Cardiac muscle cell (in vitro differentiated cells and primary cell): ENCODE measurements around the gene TRAF1. TPM values are rescaled to one million over a fixed set of nuclear protein-coding genes. Genes with fewer than 3 reads are reported as not detected.

Experiments used
- DNase-seq, 2 donors: peaks; one replicate each; pipeline versions ENCODE4 v3.0.0 to v3.0.0-alpha.2; 2010 to 2017; ENCODE audit warnings: low read depth in 1 of 2, low spot score in 1 of 2
- H3K27ac ChIP-seq: fragments of 200-600 bp; sonication (generic); 2 replicates; pipeline ENCODE4 v1.5.1; 2016
- H3K27me3 ChIP-seq: fragments of 200-600 bp; sonication (generic); 2 replicates; pipeline ENCODE4 v1.6.0; 2016; ENCODE audit warnings: control low read depth
- H3K36me3 ChIP-seq: fragments of 200-600 bp; sonication (generic); 2 replicates; pipeline ENCODE4 v1.5.1; 2016; ENCODE audit warnings: control low read depth
- H3K4me1 ChIP-seq: fragments of 200-600 bp; sonication (generic); 2 replicates; pipeline ENCODE4 v1.8.1; 2017; ENCODE audit warnings: low read depth, mild to moderate bottlenecking, mixed run types
- H3K4me3 ChIP-seq: fragments of 200-600 bp; sonication (generic); 2 replicates; pipeline ENCODE4 v1.5.1; 2016; ENCODE audit warnings: mild to moderate bottlenecking
- H3K9me3 ChIP-seq: fragments of 200-600 bp; sonication (generic); 2 replicates; pipeline ENCODE4 v1.5.1; 2017; ENCODE audit warnings: low read depth, mild to moderate bottlenecking, control low read depth
- CTCF ChIP-seq: IDR thresholded peaks from 2 replicates; pipeline ENCODE4 v1.5.1; 2012; ENCODE audit warnings: low read depth, mild to moderate bottlenecking, low read length
- polyA plus RNA-seq: library from polyadenylated mRNA; unstranded; fragments of >200 nt; fragmentation: Nextera tagmentation; extraction: Ambion mirVana; gene quantifications from 2 replicates; pipeline ENCODE4 v1.2.1, GENCODE V29; 2016
- total RNA-seq: library from RNA; depleted of rRNA; stranded (reverse); fragments of >200 nt; gene quantifications from 2 replicates; pipeline ENCODE4 v1.2.3, GENCODE V29; 2016

The TRAF1 gene
- total and polyA plus RNA-seq, 2 experiments from 2014 or later, result 3.5 to 7.5 TPM

GRCh38 chr9:120966013-120966369 is 39.4 kb upstream of the TRAF1 start:
- Histone ChIP-seq H3K4me1 (no peaks in the 10 kb centered on the region), H3K4me3 (no peak overlapping the region), H3K27ac (no peak overlapping the region), H3K9me3 (no peaks in the 10 kb centered on the region), H3K27me3 (no peaks in the 10 kb centered on the region), H3K36me3 (no peaks in the 10 kb centered on the region)
- no peak for TF ChIP-seq CTCF
- no peak for DNase-seq

GRCh38 chr9:120965344-120966012 is 38.9 kb upstream of the TRAF1 start:
- H3K27me3 ChIP-seq, result no peaks in the 10 kb centered on the region
- no peak overlapping the region for H3K4me3 ChIP-seq
- DNase-seq, result peak; percentile 59 to 65
- no peak overlapping the region for H3K27ac ChIP-seq
- H3K4me1 ChIP-seq, result no peaks in the 10 kb centered on the region
- H3K36me3 ChIP-seq, result no peaks in the 10 kb centered on the region
- no peak for TF ChIP-seq CTCF
- H3K9me3 ChIP-seq, result no peaks in the 10 kb centered on the region

- no peaks in the 10 kb centered on the region for H3K36me3 ChIP-seq
- no peaks in the 10 kb centered on the region for H3K9me3 ChIP-seq
Measured at GRCh38 chr9:120961936-120962335, 35.3 kb upstream of the TRAF1 start.

GRCh38 chr9:120960001-120960400 is 33.4 kb upstream of the TRAF1 start:
- no peak for DNase-seq
- no peak overlapping the region for H3K4me3 ChIP-seq
- no peaks in the 10 kb centered on the region for H3K9me3 ChIP-seq
- no peak for TF ChIP-seq CTCF
- H3K36me3 ChIP-seq, result no peaks in the 10 kb centered on the region
- no peaks in the 10 kb centered on the region for H3K27me3 ChIP-seq
- H3K4me1 ChIP-seq, result no peaks in the 10 kb centered on the region
- H3K27ac ChIP-seq, result no peak overlapping the region

More at GRCh38 chr9:120961936-120962335, 35.3 kb upstream of the TRAF1 start:
- DNase-seq, result no peak
- Histone ChIP-seq H3K27ac (no peak overlapping the region), H3K4me3 (no peak overlapping the region), H3K4me1 (no peaks in the 10 kb centered on the region), H3K27me3 (no peaks in the 10 kb centered on the region)
- no peak for TF ChIP-seq CTCF

- no peak for TF ChIP-seq CTCF
- Histone ChIP-seq H3K9me3 (no peaks in the 10 kb centered on the region), H3K27ac (no peak overlapping the region), H3K27me3 (no peaks in the 10 kb centered on the region), H3K4me3 (no peak overlapping the region), H3K4me1 (no peaks in the 10 kb centered on the region), H3K36me3 (no peaks in the 10 kb centered on the region)
- no peak for DNase-seq
Measured at GRCh38 chr9:120956862-120957261, 30.3 kb upstream of the TRAF1 start.
